Measurements from ENCODE around the gene FITM1.

Gene FITM1

DNA sequence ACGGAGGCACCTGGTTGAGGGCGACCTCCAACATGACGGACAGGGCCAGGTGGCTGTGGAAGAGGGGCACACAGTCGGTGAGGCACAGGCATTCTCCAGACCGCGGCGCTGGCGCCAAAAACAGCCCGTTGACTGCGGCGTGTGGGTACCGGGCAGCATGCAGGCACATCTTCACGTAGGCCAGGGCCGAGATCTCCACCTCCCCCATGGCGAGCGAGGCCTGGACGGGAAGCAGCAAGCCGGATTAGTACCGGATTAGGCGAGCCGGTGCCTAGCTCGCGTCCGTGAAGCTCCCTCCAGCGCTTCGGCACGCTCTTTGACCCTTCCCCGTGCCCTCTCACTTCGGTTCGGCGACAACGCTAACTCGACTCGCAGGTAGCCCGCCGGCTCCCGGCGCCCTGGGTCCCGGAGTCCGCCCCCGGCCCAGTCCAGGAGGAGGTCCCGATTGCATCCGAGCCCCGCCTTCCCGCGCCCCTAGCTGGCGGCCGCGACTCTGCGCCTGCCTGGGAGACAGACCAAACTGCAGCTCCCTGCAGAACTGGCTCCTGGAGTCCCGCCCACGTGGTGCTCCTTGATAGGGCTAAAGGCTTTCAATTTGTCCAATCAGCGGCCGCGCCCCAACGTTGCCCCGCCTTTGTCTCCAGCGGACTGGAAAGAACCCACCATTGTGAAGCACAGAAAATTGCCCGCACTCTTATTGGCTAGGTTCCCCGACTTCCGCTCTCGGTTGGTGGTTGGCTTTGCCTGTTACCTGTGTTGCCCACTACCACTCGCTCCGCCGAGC lies 10.8 kb downstream of the FITM1 start, which contains the start of gene EMC9:
EMC9 (minus strand) TSS at position 495 of the 784 bp plus-strand sequence; CDS start at position 208, 287 bp downstream.
- DNase-seq (ENCODE audit: low read depth) = peak; percentile 98

GRCh38 chr14:24143511-24143910 lies 13.1 kb downstream of the FITM1 start:
- H3K4me3 ChIP-seq (ENCODE audit: low read length) = no peak overlapping the region
- TF ChIP-seq, protein P1, sequence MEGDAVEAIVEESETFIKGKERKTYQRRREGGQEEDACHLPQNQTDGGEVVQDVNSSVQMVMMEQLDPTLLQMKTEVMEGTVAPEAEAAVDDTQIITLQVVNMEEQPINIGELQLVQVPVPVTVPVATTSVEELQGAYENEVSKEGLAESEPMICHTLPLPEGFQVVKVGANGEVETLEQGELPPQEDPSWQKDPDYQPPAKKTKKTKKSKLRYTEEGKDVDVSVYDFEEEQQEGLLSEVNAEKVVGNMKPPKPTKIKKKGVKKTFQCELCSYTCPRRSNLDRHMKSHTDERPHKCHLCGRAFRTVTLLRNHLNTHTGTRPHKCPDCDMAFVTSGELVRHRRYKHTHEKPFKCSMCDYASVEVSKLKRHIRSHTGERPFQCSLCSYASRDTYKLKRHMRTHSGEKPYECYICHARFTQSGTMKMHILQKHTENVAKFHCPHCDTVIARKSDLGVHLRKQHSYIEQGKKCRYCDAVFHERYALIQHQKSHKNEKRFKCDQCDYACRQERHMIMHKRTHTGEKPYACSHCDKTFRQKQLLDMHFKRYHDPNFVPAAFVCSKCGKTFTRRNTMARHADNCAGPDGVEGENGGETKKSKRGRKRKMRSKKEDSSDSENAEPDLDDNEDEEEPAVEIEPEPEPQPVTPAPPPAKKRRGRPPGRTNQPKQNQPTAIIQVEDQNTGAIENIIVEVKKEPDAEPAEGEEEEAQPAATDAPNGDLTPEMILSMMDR (conservative IDR thresholded peaks at IDR 0.05; ENCODE audit: low read depth, low read length) = no peak
- no peak for DNase-seq (ENCODE audit: low read depth)

More for the DNA sequence above, 10.8 kb downstream of the FITM1 start, which contains the start of gene EMC9:
- TF ChIP-seq, protein P1 (conservative IDR thresholded peaks at IDR 0.05; ENCODE audit: low read depth, low read length) = peak; percentile 19
- H3K4me3 ChIP-seq (ENCODE audit: low read length) = peak within 1 kb of the TSS; percentile 96

GRCh38 chr14:24144451-24144850 lies 14.0 kb downstream of the FITM1 start:
- DNase-seq (ENCODE audit: low read depth) = no peak
- no peak overlapping the region for H3K4me3 ChIP-seq (ENCODE audit: low read length)
- TF ChIP-seq, protein P1 (conservative IDR thresholded peaks at IDR 0.05; ENCODE audit: low read depth, low read length) = no peak

DNA sequence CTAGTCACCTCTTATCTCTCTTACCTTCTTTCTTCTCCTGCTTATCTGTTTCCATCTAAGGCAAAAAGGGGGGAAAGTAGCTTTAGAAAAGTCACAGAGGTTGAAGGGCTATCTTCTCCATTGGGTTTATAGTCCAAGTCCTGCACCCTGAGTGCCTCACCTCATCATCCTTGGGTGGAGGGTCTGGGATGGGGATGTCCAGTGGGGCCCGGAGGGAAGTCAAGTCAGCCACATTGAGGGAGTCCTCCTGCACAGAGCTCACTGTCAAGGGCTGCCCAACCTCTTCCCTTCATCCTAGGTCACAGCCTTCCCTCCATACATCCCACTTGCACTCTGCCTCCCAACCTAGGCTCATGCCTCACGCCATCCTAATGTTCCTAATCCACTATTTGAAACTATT lies 14.8 kb downstream of the FITM1 start:
- DNase-seq (ENCODE audit: low read depth) = no peak
- H3K4me3 ChIP-seq (ENCODE audit: low read length) = no peak overlapping the region
- TF ChIP-seq, protein P1 (conservative IDR thresholded peaks at IDR 0.05; ENCODE audit: low read depth, low read length) = no peak

GRCh38 chr14:24145690-24146452 lies 15.4 kb downstream of the FITM1 start:
- TF ChIP-seq, protein P1 (conservative IDR thresholded peaks at IDR 0.05; ENCODE audit: low read depth, low read length) = no peak
- H3K4me3 ChIP-seq (ENCODE audit: low read length) = peak overlapping the region; percentile 95
- no peak for DNase-seq (ENCODE audit: low read depth)

- peak within 1 kb of the TSS; percentile 95 for H3K4me3 ChIP-seq (ENCODE audit: low read length)
- peak; percentile 95 for DNase-seq (ENCODE audit: low read depth)
- TF ChIP-seq, protein P1 (conservative IDR thresholded peaks at IDR 0.05; ENCODE audit: low read depth, low read length) = no peak
Measured at GRCh38 chr14:24146453-24146977, 16.1 kb downstream of the FITM1 start, which contains the start of gene PSME2. Gene PSME2, minus strand, starts transcription at chr14:24146610. Its CDS starts 29 bp downstream, at chr14:24146581.
